ENCODE measurements around the gene PSMC1.
"Not testable (repeated sequence)": the region's sequence is repeated elsewhere in the genome, so short reads cannot be mapped to it uniquely, and the experiment has no call there.

DNA sequence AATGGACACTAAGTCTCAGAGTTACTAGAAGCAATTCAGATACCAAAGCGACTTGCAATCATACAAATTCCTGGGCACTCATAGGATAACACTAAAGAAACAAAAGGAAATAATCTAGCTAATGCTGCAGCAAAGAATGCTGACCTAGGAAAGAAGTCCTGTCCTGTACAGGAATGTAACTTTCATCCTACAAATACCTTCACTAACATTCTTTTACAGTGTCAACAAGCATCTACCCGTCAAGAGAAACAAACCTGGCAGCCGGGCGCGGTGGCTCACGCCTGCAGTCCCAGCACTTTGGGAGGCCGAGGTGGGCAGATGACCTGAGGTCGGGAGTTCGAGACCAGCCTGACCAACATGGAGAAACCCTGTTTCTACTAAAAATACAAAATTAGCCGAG is 8.9 kb upstream of the PSMC1 start:
- TF ChIP-seq, protein P1, sequence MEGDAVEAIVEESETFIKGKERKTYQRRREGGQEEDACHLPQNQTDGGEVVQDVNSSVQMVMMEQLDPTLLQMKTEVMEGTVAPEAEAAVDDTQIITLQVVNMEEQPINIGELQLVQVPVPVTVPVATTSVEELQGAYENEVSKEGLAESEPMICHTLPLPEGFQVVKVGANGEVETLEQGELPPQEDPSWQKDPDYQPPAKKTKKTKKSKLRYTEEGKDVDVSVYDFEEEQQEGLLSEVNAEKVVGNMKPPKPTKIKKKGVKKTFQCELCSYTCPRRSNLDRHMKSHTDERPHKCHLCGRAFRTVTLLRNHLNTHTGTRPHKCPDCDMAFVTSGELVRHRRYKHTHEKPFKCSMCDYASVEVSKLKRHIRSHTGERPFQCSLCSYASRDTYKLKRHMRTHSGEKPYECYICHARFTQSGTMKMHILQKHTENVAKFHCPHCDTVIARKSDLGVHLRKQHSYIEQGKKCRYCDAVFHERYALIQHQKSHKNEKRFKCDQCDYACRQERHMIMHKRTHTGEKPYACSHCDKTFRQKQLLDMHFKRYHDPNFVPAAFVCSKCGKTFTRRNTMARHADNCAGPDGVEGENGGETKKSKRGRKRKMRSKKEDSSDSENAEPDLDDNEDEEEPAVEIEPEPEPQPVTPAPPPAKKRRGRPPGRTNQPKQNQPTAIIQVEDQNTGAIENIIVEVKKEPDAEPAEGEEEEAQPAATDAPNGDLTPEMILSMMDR (IDR thresholded peaks at IDR 0.05; ENCODE audit: insufficient read depth, low read length, poor library complexity, severe bottlenecking), result not testable (repeated sequence)
- not testable (repeated sequence) for TF ChIP-seq EZH2phosphoT487 (conservative IDR thresholded peaks at IDR 0.05; ENCODE audit: low read length)
